ENCODE data around the gene ABHD8. TPM values are rescaled to one million over a fixed set of nuclear protein-coding genes. Genes with fewer than 3 reads are reported as not detected.

Gene ABHD8
- total and polyA plus RNA-seq, 4 donors = 9.8 to 11.6 (median 10.8) TPM

DNA sequence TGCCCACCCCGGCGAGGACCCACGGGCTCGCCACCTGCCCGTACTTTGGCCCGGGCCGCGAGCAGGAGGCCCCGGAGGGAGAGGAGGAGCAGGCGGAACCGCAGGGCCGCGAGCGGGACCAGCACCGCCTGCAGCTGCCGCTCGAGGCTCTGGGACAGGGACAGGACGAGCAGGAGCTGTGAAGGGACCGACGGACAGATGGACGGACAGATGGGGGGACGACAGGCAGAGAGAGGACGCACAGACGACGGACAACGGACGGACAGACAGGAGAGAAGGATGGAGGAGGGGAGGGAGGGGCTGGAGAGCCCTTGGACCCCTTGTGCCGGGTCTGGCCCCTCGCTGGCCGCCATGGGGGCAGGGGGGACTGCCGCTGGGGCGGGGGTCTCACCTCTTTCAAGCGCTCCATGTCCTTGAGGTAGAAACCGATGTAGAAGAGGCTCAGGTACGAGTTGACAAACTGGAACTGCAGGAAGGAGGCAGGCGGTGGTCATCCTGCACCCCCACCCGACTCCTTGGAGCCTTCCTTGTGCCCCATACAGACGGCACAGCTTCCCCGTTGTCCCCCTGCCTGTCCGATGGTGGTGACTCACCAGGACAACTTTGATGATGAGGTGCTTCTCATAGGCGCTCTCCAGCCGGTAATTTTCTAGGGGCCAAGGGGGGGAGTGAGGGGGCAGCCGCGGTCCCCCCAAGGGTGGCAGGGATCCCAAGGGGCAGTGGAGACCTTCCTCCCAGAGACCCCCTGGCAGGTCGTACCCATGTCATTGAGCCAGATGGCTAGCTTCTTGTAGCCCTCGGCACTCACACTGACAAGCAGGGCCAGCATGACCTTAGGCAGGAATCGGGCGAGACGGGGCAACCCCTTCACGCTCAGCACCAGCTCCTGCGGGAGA lies 26.4 kb upstream of the ABHD8 start:
- Histone ChIP-seq H3K4me3 (ENCODE audit: low read length in 2 of 2) (no peak overlapping the region), H3K36me3 (ENCODE audit: control insufficient read depth in 1 of 2, insufficient read depth in 2 of 2, low read length in 1 of 2) (no peaks in the 10 kb centered on the region), H3K4me1 (ENCODE audit: control insufficient read depth in 1 of 2, insufficient read depth in 2 of 2, low read length in 2 of 2) (no peaks in the 10 kb centered on the region), H3K27ac (ENCODE audit: low read depth in 1 of 2, low read length in 2 of 2) (no peak overlapping the region), H3K9me3 (ENCODE audit: control insufficient read depth, low read length) (no peaks in the 10 kb centered on the region), H3K27me3 (ENCODE audit: control insufficient read depth in 1 of 2, insufficient read depth in 2 of 2, low read length in 1 of 2) (no peaks in the 10 kb centered on the region)
- WGBS, 2 donors = 84% methylated on average over 51 of the region's 51 CpGs
- DNase-seq (no peak), ATAC-seq (ENCODE audit: low FRiP score) (no peak)
- intact Hi-C loops (cut with DNase I) = no loop called here

DNA sequence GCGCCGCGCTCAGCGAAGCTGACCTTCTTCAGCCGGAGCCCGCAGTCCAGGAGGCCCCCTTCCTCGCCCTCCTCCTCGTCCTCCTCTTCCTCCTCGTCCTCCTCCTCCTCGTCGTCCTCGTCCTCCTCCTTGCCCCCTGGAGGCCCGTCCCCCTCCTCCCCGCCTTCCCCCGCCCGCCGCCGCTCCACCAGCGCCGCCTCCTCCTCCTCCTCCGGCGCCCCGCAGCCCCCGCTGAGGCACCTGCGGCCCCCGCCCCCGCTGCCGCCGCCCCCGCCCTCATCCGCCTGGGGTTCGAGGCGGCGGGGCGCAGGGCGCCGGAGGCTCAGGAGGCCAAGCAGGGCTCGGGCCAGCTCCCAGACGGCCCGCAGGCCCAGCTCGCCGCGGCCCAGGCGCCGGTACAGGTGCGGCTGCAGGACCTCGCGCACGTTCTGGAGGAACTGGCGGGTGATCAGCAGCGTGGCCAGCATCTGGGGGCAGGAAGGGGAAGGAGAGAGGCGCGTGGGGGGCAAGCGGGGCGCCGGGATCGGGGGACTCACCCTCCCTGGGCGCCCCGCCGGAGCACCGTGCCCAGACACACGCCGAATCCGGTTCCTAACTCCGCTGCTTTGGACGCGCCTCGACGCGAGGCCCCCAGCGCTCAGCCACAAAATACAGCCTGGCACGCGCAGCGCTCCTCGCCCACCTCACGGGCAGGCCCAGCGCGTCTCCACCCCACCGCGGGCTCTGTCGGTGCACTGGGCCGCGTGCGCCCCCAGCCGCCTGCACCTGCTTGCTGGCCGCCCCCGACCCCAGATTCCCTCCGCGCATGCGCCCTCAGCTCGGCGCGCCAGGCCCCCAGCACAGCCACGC lies 25.5 kb upstream of the ABHD8 start:
- ATAC-seq (ENCODE audit: low FRiP score) (no peak), DNase-seq (no peak)
- intact Hi-C loops (cut with DNase I) = no loop called here
- no peaks in the 10 kb centered on the region for H3K27me3 ChIP-seq (ENCODE audit: control insufficient read depth in 1 of 2, insufficient read depth in 2 of 2, low read length in 1 of 2)
- 58 to 65% methylated on average over 74 to 94 of the region's 94 CpGs for WGBS, 2 donors
- no peak overlapping the region for H3K4me3 ChIP-seq (ENCODE audit: low read length in 2 of 2)
- H3K4me1 ChIP-seq (ENCODE audit: control insufficient read depth in 1 of 2, insufficient read depth in 2 of 2, low read length in 2 of 2) = no peaks in the 10 kb centered on the region
- H3K27ac ChIP-seq (ENCODE audit: low read depth in 1 of 2, low read length in 2 of 2) = no peak overlapping the region
- H3K36me3 ChIP-seq (ENCODE audit: control insufficient read depth in 1 of 2, insufficient read depth in 2 of 2, low read length in 1 of 2) = no peaks in the 10 kb centered on the region
- H3K9me3 ChIP-seq (ENCODE audit: control insufficient read depth, low read length) = no peaks in the 10 kb centered on the region

DNA sequence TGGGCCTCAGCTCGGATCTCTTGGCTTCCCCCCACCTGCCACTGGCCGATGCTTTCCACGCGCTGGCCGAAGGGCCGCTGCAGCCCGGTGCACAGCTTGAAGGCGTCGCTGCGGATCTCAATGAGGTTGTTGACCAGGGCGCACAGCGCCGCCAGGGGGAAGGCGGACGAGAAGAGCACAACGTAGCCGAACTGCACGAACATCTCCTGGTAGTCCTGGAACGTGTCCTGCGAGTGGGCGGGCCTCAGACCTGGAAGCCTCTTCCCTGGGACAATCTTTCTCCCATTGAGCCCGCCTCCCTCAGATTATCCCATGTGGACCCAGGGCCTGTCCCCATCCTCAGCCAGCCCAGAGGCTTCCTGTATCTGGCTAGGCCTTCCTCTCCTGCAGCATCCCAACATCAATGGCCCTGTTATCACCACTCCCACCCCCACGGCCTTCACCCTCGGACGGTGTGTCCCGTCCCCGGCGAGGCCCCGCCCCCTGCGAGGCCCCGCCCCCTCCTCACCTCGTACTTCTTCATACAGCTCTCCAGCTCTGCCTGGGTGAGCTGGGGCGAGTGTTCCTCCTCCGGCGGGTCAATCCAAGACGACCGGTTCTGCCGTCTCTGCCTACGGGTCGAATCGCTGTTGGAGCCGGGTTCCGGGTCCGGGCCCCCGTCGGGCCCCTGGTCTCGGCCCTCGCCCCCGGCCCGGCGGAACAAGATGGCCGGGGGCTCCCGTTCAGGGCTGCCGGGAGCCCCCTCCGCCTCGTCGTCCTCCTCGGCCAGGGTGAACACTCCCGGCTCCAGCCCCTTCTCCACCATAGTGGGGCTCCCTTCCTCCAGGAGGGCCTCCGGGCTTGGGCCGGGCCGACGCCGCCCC lies 24.7 kb upstream of the ABHD8 start:
- DNase-seq (no peak), ATAC-seq (ENCODE audit: low FRiP score) (no peak)
- Histone ChIP-seq H3K36me3 (ENCODE audit: control insufficient read depth in 1 of 2, insufficient read depth in 2 of 2, low read length in 1 of 2) (no peaks in the 10 kb centered on the region), H3K4me3 (ENCODE audit: low read length in 2 of 2) (no peak overlapping the region), H3K9me3 (ENCODE audit: control insufficient read depth, low read length) (no peaks in the 10 kb centered on the region), H3K27ac (ENCODE audit: low read depth in 1 of 2, low read length in 2 of 2) (no peak overlapping the region), H3K27me3 (ENCODE audit: control insufficient read depth in 1 of 2, insufficient read depth in 2 of 2, low read length in 1 of 2) (no peaks in the 10 kb centered on the region), H3K4me1 (ENCODE audit: control insufficient read depth in 1 of 2, insufficient read depth in 2 of 2, low read length in 2 of 2) (no peaks in the 10 kb centered on the region)
- intact Hi-C loops (cut with DNase I) = no loop called here
- 66 to 68% methylated on average over 57 to 64 of the region's 64 CpGs for WGBS, 2 donors

DNA sequence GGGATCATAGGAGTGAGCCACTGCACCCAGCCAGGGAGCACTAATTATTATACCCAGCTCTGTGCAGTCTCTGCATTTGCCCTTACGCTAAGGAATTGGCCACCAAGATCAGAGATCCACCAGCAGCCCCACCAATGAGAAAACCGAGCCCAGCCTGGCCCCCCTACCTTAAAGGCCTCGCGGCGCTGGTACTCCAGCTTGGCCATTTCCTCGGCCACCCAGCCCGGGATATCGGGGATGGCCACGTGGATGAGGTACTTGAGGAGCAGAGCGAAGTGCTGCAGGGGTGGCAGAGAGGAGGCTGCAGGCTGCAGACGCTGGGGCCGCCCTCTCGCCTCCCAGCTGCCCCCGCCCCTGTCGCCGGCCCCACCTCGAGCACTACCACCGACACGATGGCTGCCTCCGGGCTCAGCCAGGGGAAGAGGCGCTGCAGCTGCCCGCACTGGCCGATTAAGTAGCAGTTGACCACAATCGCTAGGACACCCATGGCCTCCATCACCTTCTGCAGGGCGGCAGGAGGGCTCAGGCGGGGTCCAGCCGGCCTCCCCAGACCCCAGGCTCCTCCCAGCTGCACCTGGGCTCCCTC lies 23.9 kb upstream of the ABHD8 start:
- intact Hi-C loops (cut with DNase I) = no loop called here
- H3K4me1 ChIP-seq (ENCODE audit: control insufficient read depth in 1 of 2, insufficient read depth in 2 of 2, low read length in 2 of 2) = no peaks in the 10 kb centered on the region
- H3K27me3 ChIP-seq (ENCODE audit: control insufficient read depth in 1 of 2, insufficient read depth in 2 of 2, low read length in 1 of 2) = no peaks in the 10 kb centered on the region
- 94 to 96% methylated on average over 25 to 27 of the region's 27 CpGs for WGBS, 2 donors
- no peak for DNase-seq
- H3K36me3 ChIP-seq (ENCODE audit: control insufficient read depth in 1 of 2, insufficient read depth in 2 of 2, low read length in 1 of 2) = no peaks in the 10 kb centered on the region
- H3K27ac ChIP-seq (ENCODE audit: low read depth in 1 of 2, low read length in 2 of 2) = no peak overlapping the region
- ATAC-seq (ENCODE audit: low FRiP score) = no peak
- no peaks in the 10 kb centered on the region for H3K9me3 ChIP-seq (ENCODE audit: control insufficient read depth, low read length)
- no peak overlapping the region for H3K4me3 ChIP-seq (ENCODE audit: low read length in 2 of 2)

DNA sequence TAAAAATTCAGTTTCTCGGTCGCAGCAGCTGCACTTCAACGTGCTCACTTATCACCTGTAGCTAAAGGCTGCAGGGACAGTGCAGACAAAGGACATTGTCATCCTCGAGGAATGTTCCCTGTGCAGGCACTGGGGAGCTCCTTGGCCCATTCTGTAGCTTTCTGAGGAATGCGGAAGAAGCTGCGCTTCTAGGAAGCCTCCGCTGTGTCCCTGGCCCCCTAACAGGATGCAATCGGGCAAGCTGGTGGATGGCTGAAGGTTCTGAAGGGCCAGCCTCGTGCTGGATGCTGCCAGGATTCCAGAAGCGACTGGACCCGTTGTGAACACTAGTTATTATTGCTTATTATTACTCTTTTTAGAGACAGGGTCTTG lies 23.4 kb upstream of the ABHD8 start:
- Histone ChIP-seq H3K9me3 (ENCODE audit: control insufficient read depth, low read length) (no peaks in the 10 kb centered on the region), H3K4me1 (ENCODE audit: control insufficient read depth in 1 of 2, insufficient read depth in 2 of 2, low read length in 2 of 2) (no peaks in the 10 kb centered on the region), H3K4me3 (ENCODE audit: low read length in 2 of 2) (no peak overlapping the region), H3K27me3 (ENCODE audit: control insufficient read depth in 1 of 2, insufficient read depth in 2 of 2, low read length in 1 of 2) (no peaks in the 10 kb centered on the region), H3K36me3 (ENCODE audit: control insufficient read depth in 1 of 2, insufficient read depth in 2 of 2, low read length in 1 of 2) (no peaks in the 10 kb centered on the region), H3K27ac (ENCODE audit: low read depth in 1 of 2, low read length in 2 of 2) (no peak overlapping the region)
- ATAC-seq (ENCODE audit: low FRiP score) (no peak), DNase-seq (no peak)
- WGBS, 2 donors = 77 to 83% methylated on average over 11 of the region's 11 CpGs
- intact Hi-C loops (cut with DNase I) = no loop called here

DNA sequence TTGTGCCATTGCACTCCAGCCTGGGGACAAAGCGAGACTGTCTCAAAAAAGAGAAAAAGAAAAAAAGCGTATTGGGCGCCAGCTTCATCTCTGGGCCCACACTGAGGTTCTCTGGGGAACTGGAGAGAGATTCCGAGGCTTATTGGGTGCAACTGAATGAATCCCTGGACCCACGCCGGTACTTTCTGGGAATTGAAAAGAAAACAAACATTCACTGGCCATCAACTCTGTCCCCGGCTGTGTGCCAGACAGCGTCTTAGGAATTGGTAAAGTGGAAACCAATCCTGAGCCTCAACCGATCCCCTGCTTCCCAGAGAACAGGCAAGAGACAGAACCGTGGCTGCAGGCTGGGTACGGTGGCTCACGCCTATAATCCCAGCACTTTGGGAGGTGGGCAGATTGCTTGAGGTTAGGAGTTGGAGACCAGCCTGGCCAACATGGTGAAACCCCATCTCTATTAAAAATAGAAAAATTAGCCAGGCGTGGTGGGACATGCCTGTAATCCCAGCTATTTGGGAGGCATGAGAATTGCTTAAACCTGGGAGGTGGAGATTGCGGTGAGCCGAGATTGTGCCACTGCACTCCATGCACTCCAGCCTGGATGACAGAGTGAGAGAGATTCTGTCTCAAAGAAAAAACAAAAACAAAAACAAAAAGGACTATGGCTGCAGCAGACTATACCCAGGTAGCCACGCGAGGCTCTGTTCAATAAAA lies 22.8 kb upstream of the ABHD8 start:
- no peaks in the 10 kb centered on the region for H3K9me3 ChIP-seq (ENCODE audit: control insufficient read depth, low read length)
- H3K4me3 ChIP-seq (ENCODE audit: low read length in 2 of 2) = no peak overlapping the region
- intact Hi-C loops (cut with DNase I) = no loop called here
- ATAC-seq (ENCODE audit: low FRiP score) = peak; percentile 42
- peak; percentile 85 to 87 for DNase-seq
- no peaks in the 10 kb centered on the region for H3K36me3 ChIP-seq (ENCODE audit: control insufficient read depth in 1 of 2, insufficient read depth in 2 of 2, low read length in 1 of 2)
- H3K27me3 ChIP-seq (ENCODE audit: control insufficient read depth in 1 of 2, insufficient read depth in 2 of 2, low read length in 1 of 2) = no peaks in the 10 kb centered on the region
- H3K4me1 ChIP-seq (ENCODE audit: control insufficient read depth in 1 of 2, insufficient read depth in 2 of 2, low read length in 2 of 2) = no peaks in the 10 kb centered on the region
- 28% methylated on average over 17 of the region's 17 CpGs for WGBS, 2 donors
- no peak overlapping the region for H3K27ac ChIP-seq (ENCODE audit: low read depth in 1 of 2, low read length in 2 of 2)

DNA sequence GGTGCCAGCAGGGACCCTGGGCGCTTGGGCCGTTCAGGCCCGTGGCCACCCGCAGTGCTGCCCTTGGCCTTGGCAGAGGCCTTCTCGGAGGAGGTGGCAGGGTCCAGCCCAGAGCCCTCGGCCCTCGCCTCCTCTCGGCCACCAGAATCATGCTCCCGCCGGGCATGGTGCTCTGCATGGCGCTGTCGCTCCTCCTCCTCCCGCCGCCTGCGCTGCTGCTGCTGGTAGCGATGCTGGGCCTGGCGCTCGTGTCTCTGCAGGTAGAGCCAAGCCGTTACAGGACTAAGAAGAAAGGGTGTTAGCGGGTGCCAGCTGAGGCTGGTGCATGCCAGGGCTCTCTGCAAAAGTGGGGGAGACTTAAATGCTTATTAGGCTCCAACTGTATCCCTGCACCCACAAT lies 21.9 kb upstream of the ABHD8 start:
- intact Hi-C loops (cut with DNase I) = no loop called here
- H3K27me3 ChIP-seq (ENCODE audit: control insufficient read depth in 1 of 2, insufficient read depth in 2 of 2, low read length in 1 of 2) = no peaks in the 10 kb centered on the region
- H3K4me3 ChIP-seq (ENCODE audit: low read length in 2 of 2) = no peak overlapping the region
- H3K9me3 ChIP-seq (ENCODE audit: control insufficient read depth, low read length) = no peaks in the 10 kb centered on the region
- 97% methylated on average over 20 of the region's 20 CpGs for WGBS, 2 donors
- ATAC-seq (ENCODE audit: low FRiP score) (no peak), DNase-seq (no peak)
- no peak overlapping the region for H3K27ac ChIP-seq (ENCODE audit: low read depth in 1 of 2, low read length in 2 of 2)
- no peaks in the 10 kb centered on the region for H3K4me1 ChIP-seq (ENCODE audit: control insufficient read depth in 1 of 2, insufficient read depth in 2 of 2, low read length in 2 of 2)
- H3K36me3 ChIP-seq (ENCODE audit: control insufficient read depth in 1 of 2, insufficient read depth in 2 of 2, low read length in 1 of 2) = no peaks in the 10 kb centered on the region

Measured in aorta (tissue), 5 donors.